IMR-90 (cell line): ENCODE data around the gene RNF212B. TPM values are rescaled to one million over a fixed set of nuclear protein-coding genes. Genes with fewer than 3 reads are reported as not detected.

Experiments used
- ATAC-seq: fragments of 200-7000 bp; cut with Tn5 transposase; 2 replicates; pipeline ENCODE4 v1.9.1; 2020; ENCODE audit warnings: low read depth, mild to moderate bottlenecking, moderate library complexity
- BruUV-seq: library from RNA; stranded (reverse); fragments of 400-500 nt; replicated peaks from 2 replicates; lab custom pipeline; 2021; lab: Mats Ljungman, UMichigan
- CTCF ChIA-PET: fragments of 300-600 bp; formaldehyde crosslinking; extraction: SDS; loops from one replicate; lab custom pipeline; 2021; ENCODE audit warnings: antibody characterized with exemption; lab: Yijun Ruan, JAX
- POLR2A ChIA-PET: fragments of 300-600 bp; sonication (Branson Sonifier 250); formaldehyde crosslinking; loops from one replicate; lab custom pipeline; 2022; ENCODE audit warnings: antibody characterized with exemption; ENCODE audit not compliant: unreplicated experiment; lab: Charles Lee
- DNase-seq: peaks from one replicate; pipeline ENCODE4 v3.0.0; 2013
- H2AFZ ChIP-seq: replicated peaks from 2 replicates; pipeline ENCODE3; 2013; ENCODE audit warnings: low read length, mild to moderate bottlenecking; ENCODE audit not compliant: poor library complexity
- H2AK5ac ChIP-seq: 2 replicates; pipeline ENCODE4 v1.6.1; 2013; ENCODE audit warnings: low read depth, low read length, inconsistent platforms
- H2AK9ac ChIP-seq: replicated peaks from 2 replicates; pipeline ENCODE3; 2013; ENCODE audit warnings: mild to moderate bottlenecking, low read depth, low read length, moderate library complexity; ENCODE audit not compliant: poor library complexity
- H2BK120ac ChIP-seq: 2 replicates; pipeline ENCODE4 v1.6.1; 2013; ENCODE audit warnings: low read depth, low read length, inconsistent platforms
- H2BK15ac ChIP-seq: 3 replicates; pipeline ENCODE4 v1.6.1; 2013; ENCODE audit warnings: low read depth, low read length, inconsistent platforms
- H2BK20ac ChIP-seq: 2 replicates; pipeline ENCODE4 v1.6.1; 2013; ENCODE audit warnings: low read depth, mild to moderate bottlenecking, inconsistent platforms, low read length, moderate library complexity
- H2BK5ac ChIP-seq: 2 replicates; pipeline ENCODE4 v1.6.1; 2013; ENCODE audit warnings: mild to moderate bottlenecking, low read depth, low read length, inconsistent platforms; ENCODE audit not compliant: poor library complexity, severe bottlenecking
- H3K14ac ChIP-seq: replicated peaks from 2 replicates; pipeline ENCODE4 v1.6.1; 2013; ENCODE audit warnings: low read depth, low read length, inconsistent platforms
- H3K18ac ChIP-seq: 2 replicates; pipeline ENCODE4 v1.6.1; 2013; ENCODE audit warnings: low read depth, low read length, control low read depth
- H3K23ac ChIP-seq: 2 replicates; pipeline ENCODE4 v1.6.1; 2013; ENCODE audit warnings: low read depth, low read length, inconsistent platforms
- H3K27ac ChIP-seq: 2 replicates; pipeline ENCODE4 v1.5.1; 2013; ENCODE audit warnings: mild to moderate bottlenecking, control low read depth, low read length; ENCODE audit not compliant: insufficient read depth
- H3K27me3 ChIP-seq: 2 replicates; pipeline ENCODE4 v1.6.1; 2013; ENCODE audit warnings: low read length; ENCODE audit not compliant: control insufficient read depth, insufficient read depth
- H3K36me3 ChIP-seq: 2 replicates; pipeline ENCODE4 v1.6.1; 2013; ENCODE audit warnings: low read length, mixed read lengths; ENCODE audit not compliant: control insufficient read depth, insufficient read depth
- H3K4ac ChIP-seq: 2 replicates; pipeline ENCODE4 v1.6.1; 2013; ENCODE audit warnings: low read depth, low read length, inconsistent platforms
- H3K4me1 ChIP-seq: 2 replicates; pipeline ENCODE4 v1.6.1; 2013; ENCODE audit warnings: low read length, mixed read lengths; ENCODE audit not compliant: control insufficient read depth, insufficient read depth
- H3K4me2 ChIP-seq: 2 replicates; pipeline ENCODE4 v1.6.1; 2013; ENCODE audit warnings: low read depth, mild to moderate bottlenecking, control low read depth, low read length, moderate library complexity
- H3K4me3 ChIP-seq: 2 replicates; pipeline ENCODE4 v1.5.1; 2013; ENCODE audit warnings: low read depth, mild to moderate bottlenecking, control low read depth, low read length, moderate library complexity; ENCODE audit not compliant: insufficient read depth
- H3K56ac ChIP-seq: 2 replicates; pipeline ENCODE4 v1.6.1; 2013; ENCODE audit warnings: low read length, inconsistent platforms; ENCODE audit not compliant: insufficient read depth; ENCODE audit errors: extremely low read depth
- H3K79me1 ChIP-seq, 2 experiments: 2 replicates each; pipeline ENCODE4 v1.6.1; 2013; ENCODE audit warnings: low read length in 2 of 2, inconsistent platforms in 1 of 2, low read depth in 1 of 2
- H3K9ac ChIP-seq: 2 replicates; pipeline ENCODE4 v1.6.1; 2013; ENCODE audit warnings: low read depth, low read length, control low read depth
- H3K9me1 ChIP-seq: 2 replicates; pipeline ENCODE4 v1.6.1; 2013; ENCODE audit warnings: low read length, inconsistent platforms; ENCODE audit not compliant: insufficient read depth
- H3K9me3 ChIP-seq: 2 replicates; pipeline ENCODE4 v1.6.1; 2013; ENCODE audit warnings: low read length; ENCODE audit not compliant: control insufficient read depth, insufficient read depth
- H4K20me1 ChIP-seq: 2 replicates; pipeline ENCODE4 v1.6.1; 2013; ENCODE audit warnings: low read length, inconsistent platforms; ENCODE audit not compliant: insufficient read depth
- H4K5ac ChIP-seq: 2 replicates; pipeline ENCODE4 v1.6.1; 2013; ENCODE audit warnings: mild to moderate bottlenecking, low read depth, low read length, control low read depth
- H4K8ac ChIP-seq, 2 experiments: 2 replicates each; pipeline ENCODE4 v1.6.1; 2013; ENCODE audit warnings: low read depth in 2 of 2, low read length in 2 of 2, control low read depth in 1 of 2, inconsistent platforms in 1 of 2
- H4K91ac ChIP-seq: 2 replicates; pipeline ENCODE4 v1.6.1; 2013; ENCODE audit warnings: low read depth, low read length, inconsistent platforms; ENCODE audit not compliant: insufficient read depth
- CEBPB ChIP-seq: IDR thresholded peaks from 2 replicates; pipeline ENCODE4 v1.6.1; 2012; ENCODE audit warnings: low read depth, low read length, improper control_type of control experiment
- CHD1 ChIP-seq: IDR thresholded peaks from 2 replicates; pipeline ENCODE4 v1.6.1; 2012; ENCODE audit warnings: low read depth, low read length, improper control_type of control experiment
- CTCF ChIP-seq: conservative IDR thresholded peaks from 2 replicates; pipeline ENCODE4 v1.5.1; 2012; ENCODE audit warnings: mild to moderate bottlenecking, low read depth, low read length, improper control_type of control experiment
- ELK1 ChIP-seq: fragments of 150-350 bp; IDR thresholded peaks from 2 replicates; pipeline ENCODE4 v1.6.1; 2016; ENCODE audit warnings: low read depth, mild to moderate bottlenecking, low read length, moderate library complexity, borderline replicate concordance
- MAFK ChIP-seq: IDR thresholded peaks from 2 replicates; pipeline ENCODE4 v1.6.1; 2012; ENCODE audit warnings: low read depth, low read length, improper control_type of control experiment
- MXI1 ChIP-seq: IDR thresholded peaks from 2 replicates; pipeline ENCODE4 v1.6.1; 2012; ENCODE audit warnings: low read depth, mild to moderate bottlenecking, low read length, moderate library complexity, borderline replicate concordance
- NFE2L2 ChIP-seq: fragments of 150-350 bp; IDR thresholded peaks from 2 replicates; pipeline ENCODE4 v1.6.1; 2016; ENCODE audit warnings: low read depth, mild to moderate bottlenecking, low read length
- POLR2A ChIP-seq: IDR thresholded peaks from 2 replicates; pipeline ENCODE4 v1.6.1; 2012; ENCODE audit warnings: mild to moderate bottlenecking, low read depth, low read length
- RAD21 ChIP-seq: IDR thresholded peaks from 2 replicates; pipeline ENCODE4 v1.6.1; 2012; ENCODE audit warnings: low read length, improper control_type of control experiment
- RCOR1 ChIP-seq: IDR thresholded peaks from 2 replicates; pipeline ENCODE4 v1.6.1; 2012; ENCODE audit warnings: mild to moderate bottlenecking, low read length, improper control_type of control experiment; ENCODE audit not compliant: insufficient replicate concordance
- RFX5 ChIP-seq: IDR thresholded peaks from 2 replicates; pipeline ENCODE4 v1.8.0; 2012; ENCODE audit warnings: low read depth, mild to moderate bottlenecking, low read length, moderate library complexity
- USF2 ChIP-seq: fragments of 150-350 bp; IDR thresholded peaks from 2 replicates; pipeline ENCODE4 v1.6.1; 2017; ENCODE audit warnings: mild to moderate bottlenecking, antibody characterized with exemption, low read length, low read depth
- WGBS, 2 experiments: methylation state at CpG; one replicate each; pipeline versions ENCODE4 v1.1.5 to v1.1.7; 2013; ENCODE audit warnings: missing lambda C conversion rate in 2 of 2; ENCODE audit not compliant: insufficient read length in 1 of 2; ENCODE audit errors: extremely low coverage in 2 of 2; 5-methylcytosine and 5-hydroxymethylcytosine counted together
- dilution Hi-C: fragments of 300-500 bp; cut with HindIII; formaldehyde crosslinking; loops from one replicate; pipeline ENCODE4 v1.14.3; 2018; ENCODE audit warnings: low sequenced_read_pairs; ENCODE audit not compliant: unreplicated experiment
- in situ Hi-C: fragments of 300-500 bp; cut with MboI; formaldehyde crosslinking; loops from 3 replicates; pipeline ENCODE4 v1.14.3; 2019; ENCODE audit warnings: low sequenced_read_pairs, inconsistent platforms, mixed read lengths
- intact Hi-C: fragments of 100-400 bp; cut with micrococcal nuclease; formaldehyde crosslinking; loops from 2 replicates; pipeline ENCODE4 v1.10.0; 2022
- polyA plus RNA-seq, 3 experiments: library from polyadenylated mRNA; depleted of rRNA; stranded (reverse); fragments of >200 nt; gene quantifications; 2 replicates each; pipeline ENCODE4 v1.2.3, GENCODE V29; 2012; ENCODE audit warnings: low replicate concordance in 1 of 3
- total RNA-seq: library from RNA; depleted of rRNA; stranded (reverse); fragments of >200 nt; gene quantifications from 2 replicates; pipeline ENCODE4 v1.2.3, GENCODE V29; 2012

The RNF212B gene
- total and polyA plus RNA-seq, 2 of the 4 experiments (the other 2 are of a cell fraction) = not detected

- Histone ChIP-seq H3K4me1 (peaks cover 19% of the 10 kb centered on the region), H3K27me3 (no peaks in the 10 kb centered on the region), H2BK15ac (no peak overlapping the region), H2AFZ (no peak overlapping the region), H3K9me3 (no peaks in the 10 kb centered on the region), H3K4me3 (no peak overlapping the region), H3K14ac (no peak overlapping the region), H3K23ac (0 out of 2 replicates have a peak overlapping the region, but pooled peaks have one; percentile 28), H3K9ac (no peak overlapping the region), H3K18ac (no peak overlapping the region), H3K27ac (no peak overlapping the region), H3K9me1 (peaks cover 20% of the 10 kb centered on the region; the same call in 1 of the 2 replicates), H4K20me1 (peaks cover 35% of the 10 kb centered on the region), H3K4ac (no peak overlapping the region), H2BK120ac (no peak overlapping the region), H4K8ac (peak overlapping the region in 1 of 2 experiments; percentile 13; a peak in 1 of 4 replicates), H3K4me2 (no peak overlapping the region), H4K5ac (no peak overlapping the region), H3K79me1 (peaks cover 20 to 53% of the 10 kb centered on the region in 2 experiments), H2BK5ac (no peak overlapping the region), H2BK20ac (no peak overlapping the region), H2AK5ac (peak overlapping the region; percentile 37; the same call in 1 of the 2 replicates), H4K91ac (no peak overlapping the region), H2AK9ac (peak overlapping the region; percentile 44), H3K56ac (no peak overlapping the region), H3K36me3 (peaks cover 35% of the 10 kb centered on the region)
- no peak for TF ChIP-seq RAD21
- TF ChIP-seq USF2 = no peak
- no peak for TF ChIP-seq RCOR1
- TF ChIP-seq POLR2A = no peak
- TF ChIP-seq MAFK = no peak
- TF ChIP-seq CEBPB = no peak
- no peak for TF ChIP-seq NFE2L2
- TF ChIP-seq ELK1 = no peak
- TF ChIP-seq CHD1 = no peak
- no peak for TF ChIP-seq CTCF
- no peak for TF ChIP-seq MXI1
- TF ChIP-seq RFX5 = no peak
- intact Hi-C loops = loop anchor here (10.0 kb wide), 1 partner anchor 754 kb away; no protein-coding TSS in a partner anchor
- ChIA-PET POLR2A (no interaction called here), CTCF (no interaction called here)
- WGBS, 2 experiments = 85% methylated on average over 5 of the region's 17 CpGs; no CpG with 5 or more reads in 1 of the 2 experiments
- dilution Hi-C loops = no loop called here
- BruUV-seq = no TSS peak
- DNase-seq (no peak), ATAC-seq (no peak)
- in situ Hi-C loops = loop anchor here (10.0 to 25.0 kb wide), 4 partner anchors 194 to 1128 kb away; partner anchors contain the start of genes CBLN3, CEBPE, EMC9 and FITM1
Observed at GRCh38 chr14:23308721-23309445, 71.1 kb downstream of the RNF212B start.
